Brain microvascular endothelial cell (primary cell): Measurements from ENCODE around the gene ANXA2.
"Not testable (repeated sequence)": the region's sequence is repeated elsewhere in the genome, so short reads cannot be mapped to it uniquely, and the experiment has no call there.

ENCODE experiments used
- DNase-seq: peaks from one replicate; pipeline ENCODE4 v3.0.0-alpha.2; 2020
- H3K27ac ChIP-seq: fragments of 250-450 bp; sonication (Bioruptor Pico); 2 replicates; pipeline ENCODE4 v1.5.1; 2020; ENCODE audit warnings: mild to moderate bottlenecking, moderate library complexity
- H3K27me3 ChIP-seq: fragments of 250-450 bp; sonication (Bioruptor Pico); replicated peaks from 2 replicates; pipeline ENCODE4 v1.5.1; 2020; ENCODE audit warnings: mild to moderate bottlenecking
- H3K36me3 ChIP-seq: fragments of 250-450 bp; sonication (Bioruptor Pico); replicated peaks from 2 replicates; pipeline ENCODE4 v1.5.1; 2020; ENCODE audit warnings: mild to moderate bottlenecking
- H3K4me3 ChIP-seq: 2 replicates; pipeline ENCODE4 v1.5.1; 2011; ENCODE audit warnings: low read depth, mild to moderate bottlenecking, control low read depth, low read length, moderate library complexity
- CTCF ChIP-seq: IDR thresholded peaks from 2 replicates; pipeline ENCODE4 v1.5.1; 2011; ENCODE audit warnings: low read depth, mild to moderate bottlenecking, moderate library complexity, low read length, control low read depth, inconsistent platforms; ENCODE audit errors: missing control alignments
- in situ Hi-C: cut with HindIII; loops from 2 replicates; pipeline ENCODE4 v1.10.0; 2017; ENCODE audit warnings: low sequenced_read_pairs, low pct_ligation_motif_present

ANXA2 gene

DNA sequence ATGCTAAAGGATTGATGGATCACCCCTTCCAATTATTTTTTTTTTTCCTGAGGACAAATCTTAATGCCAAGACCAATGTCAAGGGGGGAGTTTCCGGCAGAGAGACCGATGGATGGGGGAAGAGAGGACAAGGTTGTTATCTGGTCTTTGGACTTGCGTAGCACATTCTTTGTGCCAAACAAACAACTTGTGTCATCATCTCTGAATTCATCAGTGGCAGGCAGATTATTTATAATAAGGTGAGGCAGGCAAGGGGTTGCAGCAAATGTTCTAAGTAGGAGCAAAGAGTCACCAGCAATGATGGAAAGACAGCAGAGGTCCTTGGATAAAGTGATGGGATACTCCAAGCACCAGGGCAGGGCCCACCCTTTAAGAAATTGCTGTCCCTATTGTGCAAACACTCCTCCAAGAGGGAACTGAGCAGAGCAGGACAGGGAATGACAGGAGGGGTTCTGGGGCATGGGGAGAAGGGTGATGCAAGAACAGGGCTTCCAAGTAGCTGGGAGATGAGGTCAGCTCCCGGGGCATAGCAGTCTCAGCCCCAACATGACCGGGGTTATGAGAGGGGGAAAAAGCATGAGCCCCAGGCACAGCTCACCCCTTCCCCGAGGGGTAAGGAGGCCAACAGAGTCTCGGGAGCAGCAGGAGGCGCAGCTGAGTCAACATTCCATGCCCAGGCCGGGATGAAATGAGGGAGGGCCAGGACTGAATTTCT, 57.4 kb downstream of the ANXA2 start:
- Histone ChIP-seq H3K27me3 (no peaks in the 10 kb centered on the region), H3K4me3 (no peak overlapping the region), H3K27ac (no peak overlapping the region), H3K36me3 (peaks cover 11% of the 10 kb centered on the region)
- TF ChIP-seq CTCF, result peak; percentile 58
- in situ Hi-C loops, result no loop called here
- peak; percentile 35 for DNase-seq

DNA sequence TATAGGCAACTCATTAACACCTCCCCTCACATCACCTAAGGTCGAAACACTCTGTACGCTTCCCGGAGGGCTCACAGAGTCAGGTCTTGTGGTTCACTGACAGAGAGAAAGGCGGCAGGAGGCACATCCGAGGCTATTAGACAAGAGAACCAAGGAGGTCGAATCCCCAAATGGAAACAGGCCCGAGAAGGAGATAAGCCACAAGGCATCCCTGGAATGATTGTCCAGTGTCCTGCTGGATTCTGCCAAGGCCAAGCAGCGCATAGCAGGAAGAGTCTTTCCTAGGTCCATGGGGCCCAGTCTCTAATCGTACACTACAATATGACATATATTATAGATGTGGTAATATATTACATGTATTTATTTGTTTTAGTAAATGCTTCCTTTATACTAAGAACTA, 58.5 kb downstream of the ANXA2 start:
- no peak for DNase-seq
- Histone ChIP-seq H3K4me3 (no peak overlapping the region), H3K27me3 (no peaks in the 10 kb centered on the region), H3K36me3 (no peaks in the 10 kb centered on the region), H3K27ac (no peak overlapping the region)
- TF ChIP-seq CTCF, result no peak
- in situ Hi-C loops, result no loop called here

GRCh38 chr15:60338810-60339209, 59.0 kb downstream of the ANXA2 start:
- no peak for DNase-seq
- no peaks in the 10 kb centered on the region for H3K36me3 ChIP-seq
- no peak overlapping the region for H3K27ac ChIP-seq
- no peaks in the 10 kb centered on the region for H3K27me3 ChIP-seq
- no peak for TF ChIP-seq CTCF
- H3K4me3 ChIP-seq, result no peak overlapping the region
- in situ Hi-C loops, result no loop called here

DNA sequence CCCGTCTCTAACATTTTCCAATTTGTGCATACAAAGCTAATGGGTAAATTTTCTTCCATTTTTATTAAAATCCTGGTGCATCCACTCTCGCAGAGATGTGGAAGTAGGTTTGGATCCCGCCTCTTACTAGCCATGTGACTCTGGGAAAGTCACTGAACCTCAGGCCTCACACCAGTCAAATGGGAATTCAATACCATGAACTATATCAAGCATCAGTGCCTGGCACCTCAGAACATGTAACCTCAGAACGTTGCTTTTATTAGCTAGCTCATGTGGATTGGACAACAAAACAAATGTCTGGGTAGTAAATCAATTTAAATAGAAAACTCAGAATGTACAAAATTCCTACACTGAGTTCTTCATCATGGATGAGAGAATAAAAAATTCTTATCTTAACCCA, 60.7 kb downstream of the ANXA2 start:
- no peak for TF ChIP-seq CTCF
- no peak overlapping the region for H3K4me3 ChIP-seq
- no peaks in the 10 kb centered on the region for H3K36me3 ChIP-seq
- H3K27ac ChIP-seq, result no peak overlapping the region
- in situ Hi-C loops, result no loop called here
- no peak for DNase-seq
- H3K27me3 ChIP-seq, result no peaks in the 10 kb centered on the region

- H3K27ac ChIP-seq, H3K4me3 ChIP-seq, in situ Hi-C loops, H3K36me3 ChIP-seq, DNase-seq, H3K27me3 ChIP-seq: not testable (repeated sequence)
Measured at GRCh38 chr15:60335296-60335695, 62.5 kb downstream of the ANXA2 start.

GRCh38 chr15:60328852-60329443, 68.8 kb downstream of the ANXA2 start:
- in situ Hi-C loops, result no loop called here
- no peak overlapping the region for H3K4me3 ChIP-seq
- peak; percentile 37 for DNase-seq
- H3K27ac ChIP-seq, result no peak overlapping the region
- peaks cover 17% of the 10 kb centered on the region for H3K27me3 ChIP-seq
- H3K36me3 ChIP-seq, result no peaks in the 10 kb centered on the region
- peak; percentile 82 for TF ChIP-seq CTCF
